ENCODE measurements around the gene ACSL1.
"Not testable (repeated sequence)": the region's sequence is repeated elsewhere in the genome, so short reads cannot be mapped to it uniquely, and the experiment has no call there.

GRCh38 chr4:184741651-184742050 lies 84.1 kb downstream of the ACSL1 start:
- TF ChIP-seq CTCF (IDR thresholded peaks at IDR 0.05; ENCODE audit: poor library complexity, severe bottlenecking); POLR2AphosphoS5 (IDR thresholded peaks at IDR 0.05); TAF1 (IDR thresholded peaks at IDR 0.05; ENCODE audit: low read depth); REST (IDR thresholded peaks at IDR 0.05; ENCODE audit: borderline replicate concordance); EP300 (conservative IDR thresholded peaks at IDR 0.05; ENCODE audit: poor library complexity, severe bottlenecking); MXI1 (conservative IDR thresholded peaks at IDR 0.05; ENCODE audit: poor library complexity, severe bottlenecking); EZH2 (IDR thresholded peaks at IDR 0.05; ENCODE audit: borderline replicate concordance, insufficient read depth, low read length, poor library complexity, severe bottlenecking): not testable (repeated sequence)
